NCI-H748 (cell line): ENCODE measurements around the gene KRTAP4-8.
"Not testable (repeated sequence)": the region's sequence is repeated elsewhere in the genome, so short reads cannot be mapped to it uniquely, and the experiment has no call there.

Experiments used
- DNase-seq: peaks from one replicate; lab custom pipeline; 2025; ENCODE audit not compliant: unreplicated experiment; lab: John Stamatoyannopoulos, UW

KRTAP4-8 gene

DNA sequence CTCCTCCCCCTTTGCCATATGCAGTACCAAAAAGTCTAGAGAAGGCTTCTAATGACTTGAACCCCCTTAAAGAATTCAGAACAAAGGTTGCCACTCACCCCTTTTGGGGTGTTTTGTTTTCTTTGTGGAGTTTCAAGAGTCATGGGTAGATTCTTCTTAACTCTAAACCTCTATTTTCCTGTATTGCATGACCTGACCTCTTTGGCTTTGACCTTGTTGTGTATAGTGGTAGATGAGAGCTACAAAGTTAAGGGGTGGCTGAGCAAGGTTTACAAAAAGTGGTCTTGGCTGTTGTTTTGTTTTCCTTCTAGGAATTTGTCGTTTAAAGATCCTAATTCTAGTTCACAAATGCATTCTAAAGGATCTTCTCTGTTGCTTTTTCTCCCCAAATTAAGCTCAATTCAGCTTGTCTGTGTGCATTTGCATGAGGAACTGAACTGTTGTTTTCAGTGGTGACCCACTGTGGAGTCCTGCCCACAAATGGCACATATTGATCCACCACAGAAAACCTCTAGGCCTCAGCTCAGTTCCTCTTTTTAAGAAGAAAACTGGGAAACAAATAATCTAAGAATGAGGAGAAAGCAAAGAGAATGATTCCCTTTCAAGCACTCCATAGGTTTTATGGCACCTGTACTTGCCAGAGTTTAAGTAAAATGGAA lies 10.9 kb upstream of the KRTAP4-8 start:
- not testable (repeated sequence) for DNase-seq

DNA sequence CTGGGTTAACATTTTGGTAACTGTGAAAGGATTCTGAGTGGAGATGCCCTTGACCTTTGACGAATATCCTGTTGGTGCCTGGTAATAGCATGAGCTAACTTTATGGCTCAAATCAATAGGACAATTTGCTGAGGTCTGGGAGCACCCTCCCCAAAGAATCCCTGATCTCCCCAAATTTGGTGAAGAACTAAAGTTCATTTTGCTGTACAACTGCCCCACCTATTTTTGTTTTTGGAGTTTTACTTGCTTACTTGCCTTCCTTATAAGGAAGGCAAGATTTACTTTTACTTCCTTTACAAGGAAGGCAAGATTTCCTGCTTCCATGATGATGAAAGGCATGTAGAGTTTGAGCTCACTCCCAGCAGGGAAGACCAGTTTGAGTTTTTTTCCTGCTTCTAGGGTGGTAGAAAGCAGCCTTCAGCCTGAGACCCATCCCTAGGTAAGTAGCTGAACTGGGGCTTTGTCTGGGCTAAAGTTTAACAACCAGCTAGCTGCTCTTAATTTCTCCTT lies 10.1 kb upstream of the KRTAP4-8 start:
- no peak for DNase-seq

DNA sequence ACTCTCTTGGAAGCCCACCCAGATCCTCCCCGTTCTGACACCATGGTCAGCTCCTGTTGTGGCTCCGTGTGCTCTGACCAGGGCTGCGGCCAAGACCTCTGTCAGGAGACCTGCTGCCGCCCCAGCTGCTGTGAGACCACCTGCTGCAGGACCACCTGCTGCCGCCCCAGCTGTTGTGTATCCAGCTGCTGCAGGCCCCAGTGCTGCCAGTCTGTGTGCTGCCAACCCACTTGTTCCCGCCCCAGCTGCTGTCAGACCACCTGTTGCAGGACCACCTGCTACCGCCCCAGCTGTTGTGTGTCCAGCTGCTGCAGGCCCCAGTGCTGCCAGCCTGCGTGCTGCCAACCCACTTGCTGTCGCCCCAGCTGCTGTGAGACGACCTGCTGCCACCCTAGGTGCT lies 7.4 kb upstream of the KRTAP4-8 start, which contains the start of gene KRTAP4-9:
TSS of gene KRTAP4-9 (plus strand) at position 43 of the 400 bp plus-strand sequence. CDS start at position 43, 0 bp downstream.
- DNase-seq = peak; percentile 9

GRCh38 chr17:41104386-41105038 lies 6.6 kb upstream of the KRTAP4-8 start:
- not testable (repeated sequence) for DNase-seq

- no peak for DNase-seq
Observed at GRCh38 chr17:41103896-41104295, 6.0 kb upstream of the KRTAP4-8 start.

- peak; percentile 29 for DNase-seq
Observed at GRCh38 chr17:41101586-41102259, 3.8 kb upstream of the KRTAP4-8 start, which contains the start of gene KRTAP4-16. TSS of gene KRTAP4-16 (minus strand) at chr17:41102209. CDS start at chr17:41102209, 0 bp downstream.

DNA sequence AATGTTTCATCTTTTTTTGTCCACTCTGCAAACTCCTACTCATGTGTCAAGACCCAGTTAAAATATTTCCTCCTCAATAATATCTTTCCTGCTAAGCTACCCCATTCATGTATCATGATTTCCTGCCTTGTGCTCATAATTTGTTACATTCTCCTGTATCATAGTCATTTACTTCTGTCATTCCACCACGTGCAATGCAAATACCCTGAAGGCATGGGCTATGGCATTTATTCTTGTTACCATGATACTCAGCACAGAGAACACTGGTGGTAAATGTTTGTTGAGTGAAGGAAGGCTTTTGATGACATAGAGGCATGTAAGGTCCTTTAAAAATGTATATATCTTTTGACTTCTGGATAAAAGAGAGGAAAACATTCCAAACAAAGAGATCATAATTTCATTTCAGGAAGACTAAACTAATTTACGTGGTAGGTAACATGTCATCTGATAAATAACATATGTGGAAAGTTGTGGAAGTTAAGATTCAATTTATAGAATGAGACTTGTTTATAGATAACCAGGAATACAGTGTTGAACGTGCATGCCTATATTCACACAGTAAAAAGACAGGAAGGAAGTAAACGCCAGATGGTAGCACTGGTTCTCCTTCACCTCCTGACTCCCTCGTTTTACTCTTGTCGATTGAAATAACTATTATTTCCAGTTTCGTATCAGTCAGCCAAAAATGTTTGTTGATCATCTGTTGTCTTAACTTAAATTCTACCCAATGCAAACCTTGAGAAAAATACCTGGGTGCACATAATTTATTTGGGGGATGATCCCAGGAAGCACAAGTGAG lies 1.9 kb upstream of the KRTAP4-8 start:
- DNase-seq = not testable (repeated sequence)

GRCh38 chr17:41098481-41098880 lies 539 bp upstream of the KRTAP4-8 start:
- no peak for DNase-seq

- no peak for DNase-seq
Observed at GRCh38 chr17:41096055-41096454, 1.9 kb downstream of the KRTAP4-8 start.

DNA sequence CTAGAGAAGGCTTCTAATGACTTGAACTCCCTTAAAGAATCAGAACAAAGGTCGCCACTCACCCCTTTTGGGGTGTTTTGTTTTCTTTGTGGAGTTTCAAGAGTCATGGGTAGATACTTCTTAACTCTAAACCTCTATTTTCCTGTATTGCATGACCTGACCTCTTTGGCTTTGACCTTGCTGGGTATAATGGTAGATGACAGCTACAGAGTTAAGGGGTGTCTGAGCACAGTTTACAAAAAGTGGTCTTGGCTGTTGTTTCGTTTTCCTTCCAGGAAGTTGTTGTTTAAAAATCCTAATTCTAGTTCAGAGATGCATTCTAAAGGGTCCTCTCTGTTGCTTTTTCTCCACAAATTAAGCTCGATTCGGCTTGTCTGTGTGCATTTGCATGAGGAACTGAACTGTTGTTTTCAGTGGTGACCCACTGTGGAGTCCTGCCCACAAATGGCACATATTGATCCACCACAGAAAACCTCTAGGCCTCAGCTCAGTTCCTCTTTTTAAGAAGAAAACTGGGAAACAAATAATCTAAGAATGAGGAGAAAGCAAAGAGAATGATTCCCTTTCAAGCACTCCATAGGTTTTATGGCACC lies 9.1 kb downstream of the KRTAP4-8 start:
- DNase-seq = not testable (repeated sequence)

DNA sequence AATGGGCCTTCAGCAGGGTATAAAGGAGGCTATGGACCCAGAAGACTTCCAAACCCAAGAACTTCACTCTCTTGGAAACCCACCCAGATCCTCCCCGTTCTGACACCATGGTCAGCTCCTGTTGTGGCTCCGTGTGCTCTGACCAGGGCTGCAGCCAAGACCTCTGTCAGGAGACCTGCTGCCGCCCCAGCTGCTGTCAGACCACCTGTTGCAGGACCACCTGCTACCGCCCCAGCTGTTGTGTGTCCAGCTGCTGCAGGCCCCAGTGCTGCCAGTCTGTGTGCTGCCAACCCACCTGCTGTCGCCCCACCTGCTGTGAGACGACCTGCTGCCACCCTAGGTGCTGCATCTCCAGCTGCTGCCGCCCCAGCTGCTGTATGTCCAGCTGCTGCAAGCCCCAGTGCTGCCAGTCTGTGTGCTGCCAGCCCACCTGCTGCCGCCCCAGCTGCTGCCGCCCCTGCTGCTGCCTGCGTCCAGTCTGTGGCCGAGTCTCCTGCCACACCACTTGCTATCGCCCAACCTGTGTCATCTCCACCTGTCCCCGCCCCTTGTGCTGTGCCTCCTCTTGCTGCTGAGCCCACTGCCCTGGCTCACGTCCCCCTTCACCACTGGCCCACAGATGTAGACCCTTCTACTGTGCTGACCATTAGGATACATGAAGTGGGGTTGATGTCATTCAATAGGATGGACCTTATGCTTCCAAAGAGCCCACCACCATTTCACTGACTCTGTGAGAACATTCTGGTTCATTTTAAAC lies 13.7 kb downstream of the KRTAP4-8 start, which contains the start of gene KRTAP4-7:
TSS of gene KRTAP4-7 (plus strand) at position 51 of the 757 bp plus-strand sequence. CDS start at position 108, 57 bp downstream.
- peak; percentile 39 for DNase-seq

DNA sequence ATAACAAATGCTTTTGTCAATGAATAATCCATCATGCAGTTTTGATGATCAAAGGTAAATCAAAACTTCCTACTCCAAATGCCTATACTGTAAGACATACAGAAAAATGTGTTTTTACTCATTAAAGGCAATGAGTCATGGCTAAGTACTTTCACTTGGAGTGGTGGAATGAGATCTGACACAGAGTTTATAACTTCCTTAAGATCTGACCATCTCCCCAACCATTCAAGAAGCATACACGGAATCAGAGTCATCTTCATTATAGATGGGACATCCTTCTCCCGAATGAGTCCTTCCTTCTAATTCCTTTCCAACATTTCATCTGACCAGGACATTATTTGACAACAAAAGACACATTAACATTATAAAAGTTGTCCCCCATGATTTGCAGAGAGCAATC lies 14.5 kb downstream of the KRTAP4-8 start:
- not testable (repeated sequence) for DNase-seq

- DNase-seq = peak; percentile 9
Observed at GRCh38 chr17:41082626-41083025, 15.3 kb downstream of the KRTAP4-8 start.

DNA sequence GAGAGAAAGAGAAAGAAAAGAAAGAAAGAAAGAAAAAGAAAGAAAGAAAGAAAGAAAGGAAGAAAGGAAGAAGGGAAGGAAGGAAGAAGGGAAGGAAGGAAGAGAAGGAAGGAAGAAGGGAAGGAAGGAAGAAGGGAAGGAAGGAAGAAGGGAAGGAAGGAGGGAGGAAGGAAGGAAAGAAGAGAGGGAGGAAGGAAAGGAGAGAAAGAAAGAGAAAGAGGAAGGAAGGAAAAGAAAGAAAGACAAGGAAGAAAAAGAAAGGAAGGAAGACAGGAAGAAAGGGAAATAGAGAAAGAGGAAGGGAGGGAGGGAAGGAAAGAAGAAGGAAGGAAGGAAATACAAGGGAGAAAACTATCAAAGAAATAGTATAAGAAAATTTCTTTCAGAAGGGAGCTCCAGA lies 21.2 kb downstream of the KRTAP4-8 start:
- no peak for DNase-seq

DNA sequence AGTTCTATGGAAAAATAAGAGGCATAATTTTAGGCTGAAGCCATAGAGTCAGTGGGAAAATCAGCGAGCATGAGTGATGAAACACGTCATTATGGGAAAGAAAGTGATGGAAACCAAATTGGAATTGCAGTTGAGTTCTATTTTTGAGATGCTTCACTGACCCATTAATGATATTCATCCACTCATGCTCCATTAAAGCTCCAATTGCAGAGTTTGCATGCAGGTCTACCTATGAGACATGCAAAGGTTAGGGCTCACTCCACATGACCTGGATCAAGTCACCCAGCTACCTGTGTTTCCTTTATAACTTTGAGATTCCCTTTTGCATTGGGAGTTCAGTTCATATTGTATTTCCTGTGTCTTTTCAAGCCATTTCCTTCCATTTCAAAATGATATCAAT lies 24.3 kb downstream of the KRTAP4-8 start:
- DNase-seq = no peak

DNA sequence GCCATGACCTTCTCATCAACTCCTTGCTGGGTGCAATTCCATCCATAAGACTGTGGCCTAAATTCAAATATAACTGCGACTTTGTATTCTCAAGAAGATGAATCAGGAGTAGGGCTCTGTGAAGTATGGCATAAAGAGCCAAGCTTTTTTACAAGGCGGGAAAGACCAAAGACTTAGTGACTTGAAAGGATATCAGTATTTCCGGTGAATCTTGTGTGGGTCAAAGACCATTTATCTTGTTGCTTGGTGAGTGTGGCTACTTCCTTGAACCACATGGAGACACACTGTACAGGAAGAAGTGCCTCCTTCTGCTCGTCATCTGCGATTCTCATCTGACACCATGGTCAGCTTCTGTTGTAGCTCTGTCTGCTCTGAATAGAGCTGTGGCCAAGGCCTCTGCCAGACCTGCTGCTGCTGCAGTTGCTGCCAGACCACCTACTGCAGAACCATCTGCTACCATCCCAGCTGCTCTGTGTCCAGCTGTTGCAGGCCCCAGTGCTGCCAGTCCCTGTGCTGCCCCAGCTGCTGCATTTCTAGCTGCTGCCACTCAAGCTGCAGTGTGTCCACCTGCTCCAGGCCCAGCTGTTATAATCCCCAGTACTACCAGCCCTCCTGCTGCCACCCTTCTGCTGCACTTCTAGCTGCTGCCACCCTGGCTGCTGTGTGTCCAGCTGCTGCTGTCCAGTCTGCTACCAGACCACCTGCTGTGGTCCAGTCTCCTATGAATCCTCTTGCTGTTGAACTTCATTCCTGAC lies 26.2 kb downstream of the KRTAP4-8 start:
- peak; percentile 51 for DNase-seq

- no peak for DNase-seq
Observed at GRCh38 chr17:41069031-41069430, 28.9 kb downstream of the KRTAP4-8 start.

- DNase-seq = no peak
Observed at GRCh38 chr17:41067281-41067680, 30.7 kb downstream of the KRTAP4-8 start.
